Karpas-422 (cell line): Measurements from ENCODE around the gene FAM241B. TPM values are rescaled to one million over a fixed set of nuclear protein-coding genes. Genes with fewer than 3 reads are reported as not detected.
A peak's percentile ranks its signal among the peaks of the same experiment; 100 is the strongest.

Source experiments
- DNase-seq: peaks from one replicate; pipeline ENCODE4 v3.0.0-alpha.2; 2015
- H2AFZ ChIP-seq: fragments of 200-600 bp; sonication (generic); 2 replicates; pipeline ENCODE4 v1.6.1; 2014; ENCODE audit warnings: antibody characterized with exemption, low read length, mixed read lengths
- H3K27ac ChIP-seq: fragments of 200-600 bp; sonication (generic); 2 replicates; pipeline ENCODE4 v1.5.1; 2014; ENCODE audit warnings: mild to moderate bottlenecking, low read length, moderate library complexity
- H3K27me3 ChIP-seq: fragments of 200-600 bp; sonication (generic); 2 replicates; pipeline ENCODE4 v1.6.1; 2014; ENCODE audit warnings: low read length, mixed read lengths
- H3K36me3 ChIP-seq: fragments of 200-600 bp; sonication (generic); 2 replicates; pipeline ENCODE4 v1.6.1; 2014; ENCODE audit warnings: low read length, mixed read lengths; ENCODE audit not compliant: insufficient read depth
- H3K4me1 ChIP-seq: fragments of 200-600 bp; sonication (generic); 2 replicates; pipeline ENCODE4 v1.6.1; 2014; ENCODE audit warnings: mild to moderate bottlenecking, low read length, mixed read lengths
- H3K4me2 ChIP-seq: fragments of 200-600 bp; sonication (generic); 2 replicates; pipeline ENCODE4 v1.6.1; 2014; ENCODE audit warnings: low read length, low read depth, mild to moderate bottlenecking; ENCODE audit not compliant: poor library complexity, severe bottlenecking
- H3K4me3 ChIP-seq: fragments of 200-600 bp; sonication (generic); 2 replicates; pipeline ENCODE4 v1.5.1; 2014; ENCODE audit warnings: mild to moderate bottlenecking, antibody characterized with exemption, low read length, mixed read lengths
- H3K79me2 ChIP-seq: fragments of 200-600 bp; sonication (generic); 2 replicates; pipeline ENCODE4 v1.6.1; 2014; ENCODE audit warnings: mild to moderate bottlenecking, low read length, mixed read lengths
- H3K9ac ChIP-seq: fragments of 200-600 bp; sonication (generic); 2 replicates; pipeline ENCODE4 v1.6.0; 2014; ENCODE audit warnings: low read length
- H3K9me2 ChIP-seq: fragments of 200-600 bp; sonication (generic), shearing (Covaris generic); replicated peaks from 2 replicates; pipeline ENCODE4 v1.6.0; 2014; ENCODE audit warnings: mild to moderate bottlenecking, low read length, moderate library complexity; ENCODE audit not compliant: insufficient read depth
- H3K9me3 ChIP-seq: fragments of 300-700, 200-600 bp; sonication (generic); 2 replicates; pipeline ENCODE4 v1.6.1; 2014; ENCODE audit warnings: low read length, mixed read lengths
- H4K20me1 ChIP-seq: fragments of 200-600 bp; sonication (generic); 2 replicates; pipeline ENCODE4 v1.6.1; 2014; ENCODE audit warnings: mild to moderate bottlenecking, antibody characterized with exemption, low read length, low read depth; ENCODE audit not compliant: insufficient read depth
- total RNA-seq: library from RNA; depleted of rRNA; stranded (reverse); fragments of >200 nt; shearing (Covaris generic); gene quantifications from 2 replicates; pipeline ENCODE4 v1.2.3, GENCODE V29; 2014; ENCODE audit warnings: low replicate concordance

FAM241B gene
- total RNA-seq, 1 experiment from 2014 or later = not detected

- Histone ChIP-seq H3K79me2 (no peaks in the 10 kb centered on the region), H3K4me3 (no peak overlapping the region), H3K27ac (no peak overlapping the region), H4K20me1 (no peaks in the 10 kb centered on the region; the same call in 1 of the 2 replicates), H3K4me1 (no peaks in the 10 kb centered on the region), H3K9me2 (no peaks in the 10 kb centered on the region), H3K9ac (no peak overlapping the region), H3K4me2 (no peak overlapping the region), H2AFZ (no peak overlapping the region), H3K27me3 (no peaks in the 10 kb centered on the region), H3K36me3 (no peaks in the 10 kb centered on the region), H3K9me3 (no peaks in the 10 kb centered on the region)
- peak; percentile 81 for DNase-seq
Observed at GRCh38 chr10:69644658-69645295, 14.7 kb downstream of the FAM241B start.

GRCh38 chr10:69645296-69646184, 15.5 kb downstream of the FAM241B start:
- Histone ChIP-seq H3K27me3 (no peaks in the 10 kb centered on the region), H3K9me3 (no peaks in the 10 kb centered on the region), H3K4me3 (no peak overlapping the region), H4K20me1 (no peaks in the 10 kb centered on the region; the same call in 1 of the 2 replicates), H3K9ac (no peak overlapping the region), H3K4me2 (no peak overlapping the region), H3K9me2 (no peaks in the 10 kb centered on the region), H3K27ac (no peak overlapping the region), H2AFZ (no peak overlapping the region), H3K4me1 (no peaks in the 10 kb centered on the region), H3K79me2 (no peaks in the 10 kb centered on the region), H3K36me3 (no peaks in the 10 kb centered on the region)
- no peak for DNase-seq

DNA sequence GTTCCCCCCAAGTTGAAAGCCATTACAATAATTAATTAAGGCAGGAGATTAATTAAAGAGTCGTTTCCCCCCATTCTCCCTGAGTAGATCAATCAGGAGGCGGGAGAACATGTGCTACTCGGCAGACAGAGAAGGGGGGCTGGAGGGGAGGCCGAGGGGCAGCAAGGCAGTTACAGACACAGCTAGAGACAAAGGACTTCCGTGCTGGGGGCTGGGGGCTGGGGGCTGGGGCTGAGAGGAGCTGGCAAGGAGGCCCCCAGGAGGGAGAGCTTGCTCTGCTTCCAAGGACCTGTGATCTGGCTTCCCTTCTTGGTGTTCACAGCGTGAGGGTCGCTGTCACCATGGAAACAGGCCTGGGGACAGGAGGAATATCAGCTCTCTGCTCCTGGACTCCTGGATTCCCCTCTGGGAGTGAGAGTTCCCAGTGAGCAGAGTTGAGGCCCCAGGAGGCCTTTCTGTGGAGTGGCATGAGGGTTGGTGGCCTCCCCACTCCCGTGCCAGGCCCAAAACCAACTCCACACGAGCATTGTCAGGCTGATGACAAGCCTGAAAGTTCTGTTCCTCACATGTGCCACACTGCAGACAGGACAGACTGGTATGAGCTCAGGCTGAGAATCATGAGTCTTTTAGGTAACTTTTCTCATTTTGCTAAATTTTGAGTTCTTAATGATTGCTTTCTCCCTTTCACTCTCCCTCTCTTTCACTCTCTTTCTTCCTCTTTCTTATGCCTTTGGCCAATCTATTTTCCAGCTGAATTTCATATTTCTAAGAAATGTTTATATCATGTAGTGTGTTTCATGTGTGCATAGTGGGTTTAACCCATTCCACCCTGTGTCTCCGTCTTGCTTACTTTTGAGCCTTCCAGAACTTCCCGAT, 16.4 kb downstream of the FAM241B start:
- H3K9ac ChIP-seq = no peak overlapping the region
- H2AFZ ChIP-seq = no peak overlapping the region
- no peaks in the 10 kb centered on the region for H3K36me3 ChIP-seq

GRCh38 chr10:69647126-69647525, 17.1 kb downstream of the FAM241B start:
- no peak overlapping the region for H3K4me3 ChIP-seq

More for the DNA sequence above, 16.4 kb downstream of the FAM241B start:
- H3K79me2 ChIP-seq = no peaks in the 10 kb centered on the region
- no peaks in the 10 kb centered on the region for H3K9me3 ChIP-seq
- H4K20me1 ChIP-seq = no peaks in the 10 kb centered on the region; the same call in 1 of the 2 replicates
- no peak for DNase-seq
- no peak overlapping the region for H3K27ac ChIP-seq
- no peaks in the 10 kb centered on the region for H3K27me3 ChIP-seq
- no peak overlapping the region for H3K4me3 ChIP-seq
- no peak overlapping the region for H3K4me2 ChIP-seq
- H3K4me1 ChIP-seq = no peaks in the 10 kb centered on the region
- H3K9me2 ChIP-seq = no peaks in the 10 kb centered on the region

GRCh38 chr10:69647819-69648218, 17.8 kb downstream of the FAM241B start:
- H3K4me1 ChIP-seq = no peaks in the 10 kb centered on the region
- no peaks in the 10 kb centered on the region for H3K9me2 ChIP-seq
- H3K27ac ChIP-seq = no peak overlapping the region
- H3K36me3 ChIP-seq = no peaks in the 10 kb centered on the region
- H3K27me3 ChIP-seq = no peaks in the 10 kb centered on the region
- H3K4me2 ChIP-seq = no peak overlapping the region
- H3K9ac ChIP-seq = no peak overlapping the region
- no peak for DNase-seq
- no peak overlapping the region for H3K4me3 ChIP-seq
- H4K20me1 ChIP-seq = no peaks in the 10 kb centered on the region; the same call in 1 of the 2 replicates
- no peaks in the 10 kb centered on the region for H3K79me2 ChIP-seq
- H3K9me3 ChIP-seq = no peaks in the 10 kb centered on the region
- H2AFZ ChIP-seq = no peak overlapping the region

More at GRCh38 chr10:69647126-69647525, 17.1 kb downstream of the FAM241B start:
- H4K20me1 ChIP-seq = no peaks in the 10 kb centered on the region; the same call in 1 of the 2 replicates
- no peaks in the 10 kb centered on the region for H3K27me3 ChIP-seq
- H3K9ac ChIP-seq = no peak overlapping the region
- H3K4me2 ChIP-seq = no peak overlapping the region
- H3K36me3 ChIP-seq = no peaks in the 10 kb centered on the region
- DNase-seq = no peak
- H3K9me3 ChIP-seq = no peaks in the 10 kb centered on the region
- no peaks in the 10 kb centered on the region for H3K79me2 ChIP-seq
- no peak overlapping the region for H2AFZ ChIP-seq
- H3K27ac ChIP-seq = no peak overlapping the region
- H3K9me2 ChIP-seq = no peaks in the 10 kb centered on the region
- no peaks in the 10 kb centered on the region for H3K4me1 ChIP-seq

- Histone ChIP-seq H3K9me3 (no peaks in the 10 kb centered on the region), H3K9me2 (no peaks in the 10 kb centered on the region), H2AFZ (no peak overlapping the region), H3K79me2 (no peaks in the 10 kb centered on the region), H4K20me1 (no peaks in the 10 kb centered on the region; the same call in 1 of the 2 replicates), H3K4me2 (no peak overlapping the region), H3K27ac (no peak overlapping the region), H3K9ac (no peak overlapping the region), H3K27me3 (no peaks in the 10 kb centered on the region), H3K36me3 (no peaks in the 10 kb centered on the region), H3K4me3 (no peak overlapping the region), H3K4me1 (no peaks in the 10 kb centered on the region)
- no peak for DNase-seq
Observed at GRCh38 chr10:69648461-69648860, 18.4 kb downstream of the FAM241B start.

- Histone ChIP-seq H3K4me1 (no peaks in the 10 kb centered on the region), H3K36me3 (no peaks in the 10 kb centered on the region), H3K27ac (no peak overlapping the region), H3K27me3 (no peaks in the 10 kb centered on the region), H3K9ac (no peak overlapping the region), H3K9me2 (no peaks in the 10 kb centered on the region), H2AFZ (no peak overlapping the region), H3K9me3 (no peaks in the 10 kb centered on the region), H3K4me3 (no peak overlapping the region), H4K20me1 (no peaks in the 10 kb centered on the region), H3K4me2 (no peak overlapping the region), H3K79me2 (no peaks in the 10 kb centered on the region)
- DNase-seq = no peak
Observed at GRCh38 chr10:69649786-69650550, 19.9 kb downstream of the FAM241B start.
